SU-DHL-6 (cell line): ENCODE results near the gene ZNF215.

Source experiments
- CTCF ChIP-seq: fragments of 200-600 bp; sonication (generic); IDR thresholded peaks from one replicate; pipeline ENCODE4 v1.5.1; 2017; ENCODE audit warnings: antibody characterized with exemption, mild to moderate bottlenecking, low read length, moderate library complexity; ENCODE audit not compliant: insufficient read depth, poor library complexity, severe bottlenecking
- EZH2phosphoT487 ChIP-seq: fragments of 200-600 bp; sonication (generic), shearing (Covaris generic); conservative IDR thresholded peaks from 2 replicates; pipeline ENCODE4 v1.6.1; 2018; ENCODE audit warnings: mild to moderate bottlenecking, antibody characterized with exemption, low read length, moderate library complexity, mixed read lengths

GRCh38 chr11:6941970-6942369, 15.7 kb downstream of the ZNF215 start:
- TF ChIP-seq CTCF = no peak
- TF ChIP-seq EZH2phosphoT487 = no peak
